HG02759 (cell line): ENCODE data around the gene ZFPM1.
"Not testable (repeated sequence)": the region's sequence is repeated elsewhere in the genome, so short reads cannot be mapped to it uniquely, and the experiment has no call there.

ENCODE experiments used
- ATAC-seq: cut with Tn5 transposase; IDR thresholded peaks from one replicate; pipeline ENCODE4 v1.9.1; 2021; ENCODE audit warnings: mild to moderate bottlenecking, moderate library complexity; ENCODE audit not compliant: unreplicated experiment

Gene ZFPM1

GRCh38 chr16:88478889-88479792, 26.1 kb downstream of the ZFPM1 start:
- no peak for ATAC-seq

- peak; percentile 63 for ATAC-seq
Measured at GRCh38 chr16:88479793-88480760, 27.0 kb downstream of the ZFPM1 start.

GRCh38 chr16:88480829-88481228, 27.7 kb downstream of the ZFPM1 start:
- ATAC-seq, result no peak

- ATAC-seq, result no peak
Measured at GRCh38 chr16:88481851-88482250, 28.8 kb downstream of the ZFPM1 start.

- no peak for ATAC-seq
Measured at GRCh38 chr16:88482630-88483391, 29.7 kb downstream of the ZFPM1 start.

GRCh38 chr16:88483392-88483641, 30.2 kb downstream of the ZFPM1 start:
- no peak for ATAC-seq

- no peak for ATAC-seq
Measured at GRCh38 chr16:88484505-88485365, 31.7 kb downstream of the ZFPM1 start.

- ATAC-seq, result not testable (repeated sequence)
Measured at GRCh38 chr16:88485366-88485741, 32.3 kb downstream of the ZFPM1 start.

- no peak for ATAC-seq
Measured at GRCh38 chr16:88486398-88487123, 33.5 kb downstream of the ZFPM1 start.

GRCh38 chr16:88487124-88487432, 34.0 kb downstream of the ZFPM1 start:
- no peak for ATAC-seq

- no peak for ATAC-seq
Measured at GRCh38 chr16:88487920-88488851, 35.1 kb downstream of the ZFPM1 start.

GRCh38 chr16:88489163-88489741, 36.2 kb downstream of the ZFPM1 start:
- no peak for ATAC-seq

GRCh38 chr16:88491001-88491559, 38.0 kb downstream of the ZFPM1 start:
- no peak for ATAC-seq

GRCh38 chr16:88491560-88492310, 38.7 kb downstream of the ZFPM1 start:
- ATAC-seq, result no peak

- no peak for ATAC-seq
Measured at GRCh38 chr16:88493879-88494278, 40.8 kb downstream of the ZFPM1 start.

- no peak for ATAC-seq
Measured at GRCh38 chr16:88494335-88495154, 41.5 kb downstream of the ZFPM1 start.
